Stimulated activated CD8-positive, alpha-beta memory T cell treated with anti-CD3 and anti-CD28 coated beads, Interleukin-15, amount 100 ng/mL, for 1 hour (primary cell): ENCODE data around the gene RAB36.

Experiments used
- DNase-seq: peaks from one replicate; pipeline ENCODE4 v3.0.0-alpha.2; 2020; ENCODE audit warnings: low read depth

The RAB36 gene

DNA sequence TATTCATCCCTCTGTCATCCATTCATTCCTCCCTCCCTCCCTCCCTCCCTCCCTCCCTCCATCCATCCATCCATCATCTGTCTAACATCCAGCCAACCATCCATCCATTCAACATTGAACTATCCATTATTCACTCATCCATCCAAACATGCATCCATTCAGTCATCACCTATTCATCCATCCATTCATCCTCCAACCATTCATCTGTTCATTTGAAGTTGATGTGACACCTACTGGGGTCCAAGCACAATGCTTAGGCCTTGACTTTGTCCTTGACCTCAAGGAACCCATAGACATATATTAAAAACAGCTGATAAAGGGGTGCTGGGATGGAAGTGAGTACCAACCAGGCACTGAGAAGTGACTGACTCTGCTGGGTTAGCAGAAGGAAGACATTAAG, 61.6 kb downstream of the RAB36 start:
- no peak for DNase-seq

DNA sequence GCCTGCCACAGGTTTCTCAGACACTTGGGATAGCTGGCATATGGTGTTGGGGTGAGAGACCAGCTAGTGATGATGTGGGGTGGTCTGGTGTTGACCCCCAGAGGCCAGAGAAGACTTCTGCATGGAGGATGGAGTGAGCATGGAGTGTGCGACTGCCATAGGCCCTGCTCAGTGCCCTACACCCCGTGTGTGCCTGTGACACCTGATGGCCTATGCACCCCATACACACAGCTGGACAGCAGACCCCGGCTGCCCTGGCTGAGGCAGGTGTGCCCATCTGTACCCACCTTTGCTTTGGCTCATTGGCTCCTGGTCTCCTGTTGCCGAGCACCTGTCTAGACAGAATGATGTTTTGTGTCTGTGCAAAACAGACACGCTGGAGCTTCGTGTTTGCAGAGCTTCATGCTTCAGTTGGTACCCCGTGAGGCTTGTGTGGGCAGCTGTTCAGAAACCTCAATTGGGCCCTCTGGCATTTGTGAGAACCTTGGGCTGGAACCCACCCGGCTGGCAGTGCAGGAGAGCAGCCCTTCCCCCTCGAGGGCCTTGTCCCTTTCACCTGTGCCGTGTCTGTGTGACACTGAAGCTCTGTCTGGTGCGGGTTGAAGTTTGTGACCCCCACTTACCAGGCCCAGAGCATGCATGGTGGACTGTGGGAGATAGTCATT, 62.6 kb downstream of the RAB36 start:
- DNase-seq, result no peak

DNA sequence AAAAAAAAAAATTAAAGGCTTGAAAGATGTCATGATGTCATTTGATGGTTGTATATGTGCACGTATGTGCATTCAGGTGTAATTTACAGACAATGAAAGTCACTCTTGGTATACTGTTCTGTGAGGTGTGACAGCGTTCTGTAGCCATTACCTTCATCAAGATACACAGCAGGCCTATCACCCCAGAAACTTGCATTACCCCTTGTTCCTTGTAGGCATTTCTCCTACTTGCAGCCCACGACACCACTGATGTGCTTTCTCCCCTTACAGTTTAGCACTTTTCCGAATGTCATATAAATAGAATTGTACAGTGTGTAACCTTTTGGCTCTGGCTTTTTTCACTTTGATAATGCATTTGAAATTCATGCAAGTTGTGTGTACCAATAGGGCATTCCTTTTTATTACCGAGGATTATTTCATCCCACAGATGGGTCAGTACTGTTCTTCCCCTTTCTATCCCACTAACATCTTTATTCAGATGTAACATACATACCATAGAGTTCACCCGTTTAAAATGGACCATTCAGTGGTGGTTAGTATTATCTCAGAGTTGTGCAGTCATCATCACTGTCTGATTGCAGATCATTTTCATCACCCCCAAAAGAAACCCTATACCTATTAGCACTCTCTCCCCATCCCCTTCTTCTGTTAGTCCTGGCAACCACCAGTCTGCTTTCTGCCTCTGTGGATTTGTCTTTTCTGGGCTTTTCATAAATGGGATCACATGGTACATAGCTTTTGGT, 65.3 kb downstream of the RAB36 start:
- no peak for DNase-seq

DNA sequence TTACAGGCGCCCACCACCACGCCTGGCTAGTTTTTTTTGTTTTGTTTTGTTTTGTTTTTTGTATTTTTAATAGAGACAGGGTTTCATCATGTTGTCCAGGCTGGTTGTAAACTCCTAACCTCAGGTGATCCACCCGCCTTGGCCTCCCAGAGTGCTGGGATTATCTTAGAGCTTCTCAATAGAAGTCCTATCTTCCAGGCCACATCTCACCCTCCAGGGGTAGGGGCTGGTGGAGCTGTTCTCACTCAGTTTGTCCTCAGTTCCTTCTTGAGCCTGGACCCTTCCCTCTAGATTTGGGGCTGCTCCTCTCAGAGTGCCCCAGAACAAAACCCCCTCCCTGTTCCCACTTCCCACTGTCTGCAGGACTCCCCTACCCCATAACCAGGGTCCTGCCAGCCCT, 66.3 kb downstream of the RAB36 start:
- DNase-seq, result no peak

DNA sequence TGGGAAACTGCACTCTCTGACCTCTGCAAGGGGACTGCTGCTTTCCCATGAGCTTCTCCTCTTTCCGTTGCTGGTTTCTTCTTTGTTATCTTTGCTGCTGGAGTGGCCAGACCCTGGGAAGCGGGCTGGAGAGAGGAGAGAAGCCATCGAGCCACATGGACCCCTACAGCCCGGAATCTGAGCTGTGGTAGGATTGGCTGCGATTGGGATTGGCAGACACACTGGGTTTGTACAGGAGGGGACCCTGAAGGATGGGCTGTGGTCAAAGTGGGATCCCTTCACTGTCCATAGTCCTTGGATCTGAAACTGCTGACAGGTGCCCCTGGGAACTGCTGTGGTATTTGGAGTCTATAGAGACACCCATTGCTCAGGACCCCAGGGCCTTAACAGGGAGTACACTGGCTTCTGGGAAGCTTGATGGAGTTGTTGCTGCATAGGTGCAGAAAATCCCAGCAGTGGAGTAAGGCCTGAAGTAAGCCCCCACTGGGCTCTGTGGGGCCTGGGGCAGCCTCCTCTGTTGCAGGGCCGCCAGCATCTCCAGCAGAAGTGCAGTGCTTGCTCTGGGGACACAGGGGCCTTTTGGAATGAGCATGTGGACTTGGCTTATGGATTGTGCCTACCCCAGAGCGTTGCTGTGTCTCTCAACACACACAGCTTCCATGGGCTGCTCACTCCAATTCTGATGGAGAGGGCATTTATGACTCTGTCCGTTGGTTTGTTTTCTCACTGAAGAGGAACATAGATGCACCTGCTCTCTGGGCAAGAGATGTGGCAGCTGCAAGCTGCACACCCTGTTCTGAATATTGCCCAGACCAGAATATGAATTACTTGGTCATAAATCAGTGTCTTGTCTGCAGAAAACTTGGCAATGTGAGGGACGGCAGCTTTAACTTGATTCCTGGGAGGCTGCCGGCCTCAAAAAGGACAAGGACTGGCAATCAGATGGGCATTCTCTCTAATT, 67.1 kb downstream of the RAB36 start:
- DNase-seq, result no peak

DNA sequence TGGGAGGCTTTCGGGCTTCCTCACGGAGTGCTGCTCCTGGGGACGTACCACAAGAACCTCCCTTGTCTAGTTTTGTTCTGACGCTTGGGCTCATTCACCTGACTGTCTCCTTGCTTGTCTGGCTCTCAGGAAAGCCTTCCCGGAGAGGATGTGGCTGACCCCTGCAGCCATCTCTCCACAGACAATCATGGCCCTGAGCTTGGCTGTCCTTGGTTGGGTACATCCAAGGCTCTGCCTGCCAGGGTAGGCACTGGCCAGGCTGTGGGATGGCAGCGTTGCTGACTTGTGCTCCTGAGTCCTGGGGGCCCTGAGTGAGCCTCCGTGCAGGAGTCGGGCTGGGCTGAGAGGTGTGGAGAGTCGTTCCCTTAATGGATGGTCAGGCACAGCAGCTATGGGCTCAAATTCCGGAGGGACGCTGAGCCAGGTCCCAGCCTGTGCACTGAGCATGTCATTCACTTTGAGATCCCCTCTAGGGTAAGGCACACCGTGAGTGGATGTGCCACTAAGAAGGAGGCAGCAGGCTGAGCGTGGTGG, 67.8 kb downstream of the RAB36 start:
- no peak for DNase-seq

DNA sequence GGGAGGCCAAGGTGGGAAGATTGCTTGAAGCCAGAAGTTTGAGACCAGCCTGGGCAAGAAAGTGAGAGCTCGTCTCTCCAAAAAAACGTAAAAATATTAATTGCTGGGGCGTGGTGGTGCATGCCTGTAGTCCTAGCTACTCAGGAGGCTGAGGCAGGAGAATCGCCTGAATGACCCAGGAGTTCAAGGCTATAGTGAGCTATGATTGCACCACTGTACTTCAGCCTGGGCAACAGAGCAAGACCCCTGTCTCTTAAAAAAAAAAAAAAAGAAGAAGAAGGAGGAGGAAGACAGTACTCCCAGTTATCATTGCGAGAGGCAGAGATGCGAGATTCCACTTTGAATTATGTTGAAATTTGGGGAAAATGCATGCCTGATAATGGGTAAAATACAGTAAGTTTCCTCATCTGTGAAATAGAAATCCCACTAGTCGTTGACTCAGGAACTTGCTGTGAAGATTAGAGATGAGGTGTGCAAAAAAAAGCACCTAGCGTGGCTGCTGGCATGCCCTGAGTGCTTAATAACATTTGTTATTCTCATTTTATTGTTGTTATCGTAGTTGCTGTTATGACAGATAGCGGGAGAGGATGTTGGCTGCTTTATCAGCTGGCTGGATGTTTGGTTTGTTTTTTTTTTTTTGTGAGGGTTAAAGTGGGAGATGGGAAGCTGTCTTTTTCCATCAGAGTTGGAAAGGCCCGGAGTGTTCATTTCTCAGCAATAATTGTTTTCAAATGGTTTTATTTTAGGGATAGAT, 68.5 kb downstream of the RAB36 start:
- no peak for DNase-seq
